ENCODE results near the gene PIP4K2A.

DNA sequence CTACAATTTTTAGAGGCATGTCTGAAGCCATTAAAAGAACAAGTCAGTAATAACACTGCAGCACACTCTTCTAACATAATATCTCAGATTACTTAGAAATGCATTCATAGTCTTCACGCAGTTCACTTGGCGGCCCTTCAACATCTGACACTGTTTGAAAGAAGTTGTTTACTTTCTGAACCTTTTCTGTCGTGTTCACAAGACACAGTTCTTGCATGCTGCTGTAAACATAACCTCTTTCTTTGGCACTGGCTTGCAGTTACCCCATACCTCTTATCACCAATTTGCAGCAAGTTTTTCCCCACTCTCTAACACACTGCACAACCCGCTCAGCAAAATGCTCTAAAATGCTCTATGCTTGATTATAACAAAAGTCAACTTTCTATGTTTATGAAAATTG lies 12.0 kb downstream of the PIP4K2A start:
- TF ChIP-seq, protein P1, sequence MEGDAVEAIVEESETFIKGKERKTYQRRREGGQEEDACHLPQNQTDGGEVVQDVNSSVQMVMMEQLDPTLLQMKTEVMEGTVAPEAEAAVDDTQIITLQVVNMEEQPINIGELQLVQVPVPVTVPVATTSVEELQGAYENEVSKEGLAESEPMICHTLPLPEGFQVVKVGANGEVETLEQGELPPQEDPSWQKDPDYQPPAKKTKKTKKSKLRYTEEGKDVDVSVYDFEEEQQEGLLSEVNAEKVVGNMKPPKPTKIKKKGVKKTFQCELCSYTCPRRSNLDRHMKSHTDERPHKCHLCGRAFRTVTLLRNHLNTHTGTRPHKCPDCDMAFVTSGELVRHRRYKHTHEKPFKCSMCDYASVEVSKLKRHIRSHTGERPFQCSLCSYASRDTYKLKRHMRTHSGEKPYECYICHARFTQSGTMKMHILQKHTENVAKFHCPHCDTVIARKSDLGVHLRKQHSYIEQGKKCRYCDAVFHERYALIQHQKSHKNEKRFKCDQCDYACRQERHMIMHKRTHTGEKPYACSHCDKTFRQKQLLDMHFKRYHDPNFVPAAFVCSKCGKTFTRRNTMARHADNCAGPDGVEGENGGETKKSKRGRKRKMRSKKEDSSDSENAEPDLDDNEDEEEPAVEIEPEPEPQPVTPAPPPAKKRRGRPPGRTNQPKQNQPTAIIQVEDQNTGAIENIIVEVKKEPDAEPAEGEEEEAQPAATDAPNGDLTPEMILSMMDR (IDR thresholded peaks at IDR 0.05): no peak
- no peak for TF ChIP-seq ZFX (IDR thresholded peaks at IDR 0.05; ENCODE audit: borderline replicate concordance)

Data from 22Rv1 (cell line).